ENCODE results near the gene GPATCH4.
A peak's percentile ranks its signal among the peaks of the same experiment; 100 is the strongest.
"Not testable (repeated sequence)": the region's sequence is repeated elsewhere in the genome, so short reads cannot be mapped to it uniquely, and the experiment has no call there.

Gene GPATCH4

GRCh38 chr1:156596426-156596825 is 4.9 kb downstream of the GPATCH4 start:
- Mint-ChIP-seq H3K27me3 (ENCODE audit: low read depth) (no peaks in the 10 kb centered on the region), H3K36me3 (ENCODE audit: low read depth) (peaks cover 34% of the 10 kb centered on the region), H3K4me3 (no peak overlapping the region), H3K9me3 (no peaks in the 10 kb centered on the region), H3K27ac (no peak overlapping the region), H3K4me1 (ENCODE audit: low read depth) (peaks cover 23% of the 10 kb centered on the region)

GRCh38 chr1:156595016-156595415 is 6.3 kb downstream of the GPATCH4 start:
- Mint-ChIP-seq H3K4me1 (ENCODE audit: low read depth) (peaks cover 24% of the 10 kb centered on the region), H3K36me3 (ENCODE audit: low read depth) (peaks cover 33% of the 10 kb centered on the region), H3K27ac (peak overlapping the region; percentile 66), H3K4me3 (no peak overlapping the region), H3K27me3 (ENCODE audit: low read depth) (no peaks in the 10 kb centered on the region), H3K9me3 (no peaks in the 10 kb centered on the region)

GRCh38 chr1:156594190-156594589 is 7.1 kb downstream of the GPATCH4 start:
- H3K4me3 Mint-ChIP-seq, result no peak overlapping the region
- H3K9me3 Mint-ChIP-seq, result no peaks in the 10 kb centered on the region
- peaks cover 33% of the 10 kb centered on the region for H3K36me3 Mint-ChIP-seq (ENCODE audit: low read depth)
- peaks cover 23% of the 10 kb centered on the region for H3K4me1 Mint-ChIP-seq (ENCODE audit: low read depth)
- H3K27me3 Mint-ChIP-seq (ENCODE audit: low read depth), result no peaks in the 10 kb centered on the region
- no peak overlapping the region for H3K27ac Mint-ChIP-seq

- Mint-ChIP-seq H3K4me1 (ENCODE audit: low read depth) (peaks cover 17% of the 10 kb centered on the region), H3K27ac (no peak overlapping the region), H3K4me3 (no peak overlapping the region), H3K9me3 (no peaks in the 10 kb centered on the region), H3K36me3 (ENCODE audit: low read depth) (peaks cover 30% of the 10 kb centered on the region), H3K27me3 (ENCODE audit: low read depth) (no peaks in the 10 kb centered on the region)
These were observed 7.7 kb downstream of the GPATCH4 start for GRCh38 chr1:156593661-156593989.

- peaks cover 17% of the 10 kb centered on the region for H3K4me1 Mint-ChIP-seq (ENCODE audit: low read depth)
- H3K27ac Mint-ChIP-seq, result peak overlapping the region; percentile 9
- peak overlapping the region; percentile 56 for H3K4me3 Mint-ChIP-seq
These were observed 8.2 kb downstream of the GPATCH4 start for GRCh38 chr1:156592910-156593660.

GRCh38 chr1:156592158-156592909 is 8.9 kb downstream of the GPATCH4 start:
- Mint-ChIP-seq H3K9me3 (no peaks in the 10 kb centered on the region), H3K27ac (peak overlapping the region; percentile 9), H3K27me3 (ENCODE audit: low read depth) (no peaks in the 10 kb centered on the region), H3K4me1 (ENCODE audit: low read depth) (peaks cover 17% of the 10 kb centered on the region), H3K4me3 (peak overlapping the region; percentile 56), H3K36me3 (ENCODE audit: low read depth) (peaks cover 25% of the 10 kb centered on the region)

More at GRCh38 chr1:156592910-156593660, 8.2 kb downstream of the GPATCH4 start:
- Mint-ChIP-seq H3K27me3 (ENCODE audit: low read depth) (no peaks in the 10 kb centered on the region), H3K9me3 (no peaks in the 10 kb centered on the region), H3K36me3 (ENCODE audit: low read depth) (peaks cover 26% of the 10 kb centered on the region)

- Mint-ChIP-seq H3K4me1 (ENCODE audit: low read depth) (peaks cover 17% of the 10 kb centered on the region), H3K4me3 (peak within 1 kb of the TSS; percentile 71), H3K27me3 (ENCODE audit: low read depth) (no peaks in the 10 kb centered on the region), H3K36me3 (ENCODE audit: low read depth) (peaks cover 18% of the 10 kb centered on the region), H3K9me3 (no peaks in the 10 kb centered on the region), H3K27ac (peak within 1 kb of the TSS; percentile 72)
These were observed 9.7 kb downstream of the GPATCH4 start, which contains the start of gene NAXE for GRCh38 chr1:156591432-156592157. NAXE (plus strand) TSS chr1:156591776; CDS start chr1:156591805, 29 bp downstream.

GRCh38 chr1:156591181-156591431 is 10.2 kb downstream of the GPATCH4 start:
- H3K9me3 Mint-ChIP-seq, result no peaks in the 10 kb centered on the region
- peaks cover 17% of the 10 kb centered on the region for H3K4me1 Mint-ChIP-seq (ENCODE audit: low read depth)
- peak overlapping the region; percentile 71 for H3K4me3 Mint-ChIP-seq
- H3K27me3 Mint-ChIP-seq (ENCODE audit: low read depth), result no peaks in the 10 kb centered on the region
- peaks cover 15% of the 10 kb centered on the region for H3K36me3 Mint-ChIP-seq (ENCODE audit: low read depth)
- peak overlapping the region; percentile 72 for H3K27ac Mint-ChIP-seq

- Mint-ChIP-seq H3K4me3 (peak overlapping the region; percentile 71), H3K27me3 (ENCODE audit: low read depth) (no peaks in the 10 kb centered on the region), H3K9me3 (no peaks in the 10 kb centered on the region), H3K4me1 (ENCODE audit: low read depth) (peaks cover 17% of the 10 kb centered on the region), H3K36me3 (ENCODE audit: low read depth) (peaks cover 10% of the 10 kb centered on the region), H3K27ac (no peak overlapping the region)
These were observed 10.7 kb downstream of the GPATCH4 start for GRCh38 chr1:156590326-156591180.

GRCh38 chr1:156589546-156589945 is 11.7 kb downstream of the GPATCH4 start:
- no peaks in the 10 kb centered on the region for H3K9me3 Mint-ChIP-seq
- H3K27ac Mint-ChIP-seq, result no peak overlapping the region
- H3K4me3 Mint-ChIP-seq, result no peak overlapping the region
- H3K27me3 Mint-ChIP-seq (ENCODE audit: low read depth), result no peaks in the 10 kb centered on the region
- H3K4me1 Mint-ChIP-seq (ENCODE audit: low read depth), result peaks cover 12% of the 10 kb centered on the region
- H3K36me3 Mint-ChIP-seq (ENCODE audit: low read depth), result peaks cover 3% of the 10 kb centered on the region

- not testable (repeated sequence) for H3K27me3 Mint-ChIP-seq (ENCODE audit: low read depth); H3K4me3 Mint-ChIP-seq; H3K36me3 Mint-ChIP-seq (ENCODE audit: low read depth); H3K9me3 Mint-ChIP-seq; H3K27ac Mint-ChIP-seq
- H3K4me1 Mint-ChIP-seq (ENCODE audit: low read depth), result peaks cover 14% of the 10 kb centered on the region
These were observed 13.4 kb downstream of the GPATCH4 start for GRCh38 chr1:156587927-156588326.

- Mint-ChIP-seq H3K36me3 (ENCODE audit: low read depth) (no peaks in the 10 kb centered on the region), H3K4me3 (no peak overlapping the region), H3K27me3 (ENCODE audit: low read depth) (no peaks in the 10 kb centered on the region), H3K4me1 (ENCODE audit: low read depth) (peaks cover 15% of the 10 kb centered on the region), H3K27ac (no peak overlapping the region), H3K9me3 (no peaks in the 10 kb centered on the region)
These were observed 14.3 kb downstream of the GPATCH4 start for GRCh38 chr1:156586892-156587477.

GRCh38 chr1:156586323-156586722 is 15.0 kb downstream of the GPATCH4 start:
- no peaks in the 10 kb centered on the region for H3K36me3 Mint-ChIP-seq (ENCODE audit: low read depth)
- no peak overlapping the region for H3K27ac Mint-ChIP-seq
- no peak overlapping the region for H3K4me3 Mint-ChIP-seq
- no peaks in the 10 kb centered on the region for H3K9me3 Mint-ChIP-seq
- H3K4me1 Mint-ChIP-seq (ENCODE audit: low read depth), result peaks cover 15% of the 10 kb centered on the region
- H3K27me3 Mint-ChIP-seq (ENCODE audit: low read depth), result no peaks in the 10 kb centered on the region

- H3K4me1 Mint-ChIP-seq (ENCODE audit: low read depth), result peaks cover 13% of the 10 kb centered on the region
- H3K9me3 Mint-ChIP-seq, result no peaks in the 10 kb centered on the region
- H3K4me3 Mint-ChIP-seq, result no peak overlapping the region
- no peaks in the 10 kb centered on the region for H3K27me3 Mint-ChIP-seq (ENCODE audit: low read depth)
- no peaks in the 10 kb centered on the region for H3K36me3 Mint-ChIP-seq (ENCODE audit: low read depth)
- no peak overlapping the region for H3K27ac Mint-ChIP-seq
These were observed 16.5 kb downstream of the GPATCH4 start for GRCh38 chr1:156584813-156585212.

Measured in T-helper 1 cell treated with Interleukin-12 subunit alpha and Interleukin-12 subunit beta and Interleukin-4 antibody, amounts not matched to agents 30 μg/mL and 1 μg/mL, for 36 hours (primary cell).